ENCODE data around the gene PKP3.
"Not testable (repeated sequence)": the region's sequence is repeated elsewhere in the genome, so short reads cannot be mapped to it uniquely, and the experiment has no call there.

PKP3 gene

GRCh38 chr11:394034-394857, at the start of gene PKP3:
TSS of gene PKP3 (plus strand) at chr11:394209. CDS start at chr11:394293, 84 bp downstream.
- DNase-seq, result no peak

DNA sequence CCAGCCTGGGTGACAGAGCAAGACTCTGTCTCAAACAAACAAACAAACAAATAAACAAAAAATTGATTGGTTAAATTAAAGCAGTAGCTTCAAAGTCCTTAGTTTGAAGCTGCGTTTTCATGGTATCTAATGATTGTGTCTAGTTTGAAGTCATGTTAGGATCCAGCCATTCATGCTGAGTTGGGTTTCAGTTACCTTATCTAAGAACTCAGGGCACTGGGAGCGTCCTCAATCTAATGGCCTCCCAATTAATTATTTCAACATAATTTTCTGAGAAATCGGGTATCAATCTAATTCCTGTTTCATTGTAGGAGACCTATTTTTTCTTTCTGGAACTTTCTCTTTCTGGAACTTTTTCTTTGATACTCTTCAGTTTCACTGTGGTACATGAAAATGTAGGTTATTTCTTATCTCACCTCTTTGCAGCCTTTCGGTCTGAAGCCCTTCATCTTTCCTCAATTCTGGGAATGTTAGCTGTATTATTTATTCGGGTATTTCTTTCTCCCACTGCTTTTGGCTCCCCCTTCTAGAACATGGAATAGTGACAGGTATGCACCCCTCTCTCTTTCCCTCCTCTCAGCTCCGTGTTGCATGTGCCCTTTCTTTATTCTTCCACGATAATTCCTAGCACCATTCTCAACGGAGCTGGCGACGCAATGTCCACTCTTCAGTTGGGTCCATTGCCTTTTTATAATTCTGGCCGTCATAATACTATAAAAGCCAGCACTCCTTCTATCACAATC, 49.0 kb upstream of the PKP3 start:
- no peak for DNase-seq

- DNase-seq, result no peak
These were observed 47.5 kb upstream of the PKP3 start for GRCh38 chr11:346529-346928.

DNA sequence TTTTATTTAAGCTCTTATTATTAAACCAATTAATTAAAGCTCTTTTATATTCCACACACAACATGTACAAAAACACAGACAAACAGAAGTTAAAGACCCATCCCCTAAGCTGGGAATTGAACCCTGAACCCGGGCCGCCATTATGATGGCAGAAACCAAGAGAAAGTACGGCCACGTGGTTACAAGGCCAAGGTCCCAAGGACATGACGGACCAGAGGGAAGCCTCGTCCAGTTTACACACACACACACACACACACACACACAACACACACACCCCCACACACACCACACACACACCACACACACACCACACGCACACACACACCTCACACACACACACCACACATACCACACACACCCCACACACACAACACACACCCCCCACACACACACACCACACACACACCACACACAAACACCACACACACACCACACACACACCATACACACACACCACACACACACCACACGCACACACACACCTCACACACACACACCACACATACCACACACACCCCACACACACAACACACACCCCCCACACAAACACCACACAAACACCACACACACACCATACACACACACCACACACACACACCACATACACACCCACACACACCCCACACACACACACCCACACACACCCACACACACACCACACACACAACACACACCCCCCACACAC, 44.6 kb upstream of the PKP3 start:
- DNase-seq, result not testable (repeated sequence)

GRCh38 chr11:350033-350722, 43.8 kb upstream of the PKP3 start:
- not testable (repeated sequence) for DNase-seq

GRCh38 chr11:350723-351255, 43.2 kb upstream of the PKP3 start:
- DNase-seq, result peak; percentile 79

DNA sequence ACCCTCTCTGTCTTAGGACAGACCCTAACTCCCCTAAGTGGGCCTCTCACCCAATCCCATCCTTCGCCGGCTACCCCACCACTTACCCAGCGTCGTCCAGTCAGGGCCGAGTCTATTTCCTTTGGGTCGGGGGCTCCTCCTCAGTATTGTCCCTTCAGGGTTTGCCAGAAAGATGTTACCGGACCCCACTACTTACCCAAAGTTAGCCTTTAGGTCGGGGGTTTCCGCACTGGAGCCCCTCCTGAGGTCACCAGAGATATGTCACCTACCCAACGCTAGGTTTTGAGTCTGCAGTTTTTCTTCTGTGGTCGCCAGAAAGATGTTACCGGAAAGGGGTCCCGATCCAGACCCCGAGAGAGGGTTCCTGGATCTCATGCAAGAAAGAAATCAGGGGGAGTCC, 42.6 kb upstream of the PKP3 start:
- no peak for DNase-seq

DNA sequence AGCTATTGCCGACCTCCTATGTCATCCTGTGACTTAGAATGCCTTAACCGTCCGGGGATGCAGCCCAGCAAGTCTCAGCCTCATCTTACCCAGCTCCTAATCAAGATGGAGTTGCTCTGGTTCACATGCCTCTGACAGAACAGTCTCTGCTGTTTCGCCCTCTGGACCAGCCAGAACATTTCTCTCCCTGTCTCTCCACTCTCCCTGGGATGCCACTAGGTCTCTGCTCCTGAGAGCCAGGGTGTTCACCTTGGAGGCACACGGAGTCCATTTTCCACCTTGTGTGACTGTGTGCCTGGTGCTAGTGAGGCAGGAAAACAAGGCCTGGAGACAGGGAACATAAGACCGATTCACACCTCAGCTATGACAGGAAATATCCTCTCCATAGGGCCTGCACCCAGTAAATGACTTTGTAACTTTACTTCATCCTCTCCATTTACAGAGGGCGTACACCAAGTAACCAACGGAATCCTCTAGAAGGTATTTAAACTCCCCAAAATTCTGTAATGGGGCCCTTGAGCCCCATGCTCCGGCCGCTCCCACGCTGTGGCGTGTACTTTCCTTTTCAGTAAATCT, 41.5 kb upstream of the PKP3 start:
- no peak for DNase-seq

GRCh38 chr11:353179-353873, 40.7 kb upstream of the PKP3 start:
- no peak for DNase-seq

DNA sequence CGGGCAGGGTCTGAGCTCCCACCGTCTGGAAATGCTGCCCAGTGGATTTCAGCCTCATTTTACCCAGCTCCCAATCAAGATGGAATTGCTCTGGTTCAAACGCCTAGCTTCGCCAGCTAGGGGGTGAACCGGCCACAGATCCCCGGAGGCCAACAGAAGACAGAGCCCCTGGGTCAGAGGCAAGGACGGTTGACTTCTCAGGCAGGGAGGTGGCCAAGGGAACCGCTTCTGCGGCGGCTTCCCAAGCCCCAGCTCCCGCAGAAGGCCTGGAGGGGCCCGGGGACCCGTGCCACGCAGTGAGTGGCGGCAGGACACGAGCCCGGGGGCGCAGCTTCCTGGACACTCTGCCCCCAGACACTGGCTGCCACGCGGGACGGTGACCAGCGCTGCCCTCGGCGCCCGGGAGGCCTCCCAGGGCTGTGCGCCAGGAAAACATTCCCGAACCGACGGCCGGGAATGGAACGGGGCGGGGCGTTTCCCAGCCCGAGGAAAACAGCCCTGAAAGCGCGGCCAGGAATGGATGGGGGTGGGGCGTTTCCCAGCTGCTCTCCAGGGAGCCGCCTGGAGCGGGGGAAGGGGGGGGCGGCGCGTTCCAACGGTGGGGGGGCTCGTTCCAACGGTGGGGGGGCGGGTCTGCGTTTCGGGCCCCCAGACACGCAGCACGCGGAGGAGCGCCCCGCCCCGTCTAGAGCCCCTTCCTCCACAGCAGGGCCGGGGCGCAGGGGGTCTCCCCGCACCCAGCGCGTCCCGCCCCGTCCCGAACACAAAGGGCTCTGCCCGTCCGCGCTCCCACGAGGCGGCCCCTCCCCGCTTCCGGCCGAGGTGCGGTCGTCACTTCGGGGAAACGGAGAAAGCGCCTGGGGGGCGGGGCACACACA, 38.2 kb upstream of the PKP3 start:
- peak; percentile 9 for DNase-seq

DNA sequence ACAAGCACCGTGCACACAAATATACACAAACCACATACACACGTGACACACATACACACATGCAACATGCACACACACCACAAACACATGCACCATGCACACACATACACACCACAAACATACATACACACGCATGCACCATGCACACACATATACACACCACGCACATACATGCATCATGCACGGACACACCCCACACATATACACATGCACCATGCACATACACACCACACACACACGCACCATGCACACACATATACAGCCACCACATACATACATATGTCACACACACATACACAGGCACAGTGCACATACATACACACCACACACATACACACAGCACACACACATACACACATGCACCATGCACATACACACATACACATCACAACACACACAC, 37.4 kb upstream of the PKP3 start:
- no peak for DNase-seq

- DNase-seq, result no peak
These were observed 36.4 kb upstream of the PKP3 start for GRCh38 chr11:357582-357981.

GRCh38 chr11:358129-358800, 35.7 kb upstream of the PKP3 start:
- DNase-seq, result no peak

DNA sequence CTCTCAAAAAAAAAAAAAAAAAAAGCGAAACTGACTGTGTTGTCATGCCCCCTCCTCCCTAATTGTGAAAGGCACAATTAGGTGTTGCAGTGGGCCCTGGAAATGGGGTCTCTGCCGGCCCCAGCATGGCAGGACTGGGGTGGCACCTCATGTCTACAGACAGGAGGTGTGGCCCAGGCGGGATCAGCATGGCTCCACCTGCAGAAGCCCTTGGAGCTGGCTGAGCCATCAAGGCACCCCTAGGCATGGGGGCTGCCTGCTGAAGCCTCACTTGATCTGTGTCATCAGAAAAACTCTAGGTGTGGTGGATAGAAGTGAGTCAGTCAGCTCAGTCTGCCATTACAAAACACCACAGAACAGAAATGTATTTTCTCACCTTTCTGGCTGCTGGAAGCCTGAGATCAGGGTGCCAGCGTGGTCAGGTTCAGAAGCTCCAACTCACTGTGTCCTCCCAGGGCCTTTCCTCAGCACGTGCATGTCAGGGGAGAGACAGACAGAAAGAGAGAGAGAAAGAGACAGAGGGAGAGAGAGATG, 34.8 kb upstream of the PKP3 start:
- DNase-seq, result no peak

DNA sequence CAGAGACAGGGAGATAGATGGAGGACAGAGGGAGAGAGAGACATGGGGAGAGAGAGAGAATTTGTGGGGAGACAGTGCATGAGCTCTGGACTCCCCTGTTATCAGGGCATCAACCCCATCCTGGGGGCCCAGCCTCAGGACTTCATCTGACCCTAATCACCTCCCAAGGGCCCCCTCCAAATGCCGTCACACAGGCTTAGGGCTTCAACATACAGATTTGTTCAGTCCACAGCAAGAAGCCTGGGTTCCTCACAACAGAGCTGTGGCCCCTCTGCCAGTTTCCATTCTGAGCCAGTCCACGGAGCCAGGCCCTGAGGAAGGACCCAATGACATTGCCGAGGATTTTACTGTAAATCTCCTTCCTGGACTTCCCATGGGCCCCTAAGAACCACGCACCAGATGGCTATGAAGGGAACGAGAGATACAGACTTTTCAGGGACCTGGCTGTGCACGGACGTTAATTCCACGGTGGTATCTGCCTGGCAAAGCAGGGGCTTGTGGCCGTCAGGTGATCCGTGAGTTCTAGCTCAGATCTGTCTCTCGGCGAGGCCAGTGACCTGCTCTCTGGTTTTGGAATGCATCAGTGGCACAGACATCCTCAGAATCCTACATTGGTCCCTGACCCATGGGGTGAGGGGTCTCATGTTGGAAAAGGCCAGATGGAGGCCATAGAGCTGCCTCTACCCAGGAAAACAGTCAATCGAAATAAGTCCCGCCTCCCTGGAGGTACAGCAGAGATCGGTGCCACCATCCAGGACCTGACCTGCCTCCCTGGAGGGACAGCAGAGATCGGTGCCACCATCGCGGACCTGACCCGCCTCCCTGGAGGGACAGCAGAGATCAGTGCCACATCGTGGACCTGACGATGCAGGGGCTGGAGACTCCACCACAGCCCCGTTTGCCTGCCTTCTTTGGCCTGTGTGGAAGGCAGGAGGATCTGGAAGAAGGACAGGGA, 33.4 kb upstream of the PKP3 start:
- no peak for DNase-seq

DNA sequence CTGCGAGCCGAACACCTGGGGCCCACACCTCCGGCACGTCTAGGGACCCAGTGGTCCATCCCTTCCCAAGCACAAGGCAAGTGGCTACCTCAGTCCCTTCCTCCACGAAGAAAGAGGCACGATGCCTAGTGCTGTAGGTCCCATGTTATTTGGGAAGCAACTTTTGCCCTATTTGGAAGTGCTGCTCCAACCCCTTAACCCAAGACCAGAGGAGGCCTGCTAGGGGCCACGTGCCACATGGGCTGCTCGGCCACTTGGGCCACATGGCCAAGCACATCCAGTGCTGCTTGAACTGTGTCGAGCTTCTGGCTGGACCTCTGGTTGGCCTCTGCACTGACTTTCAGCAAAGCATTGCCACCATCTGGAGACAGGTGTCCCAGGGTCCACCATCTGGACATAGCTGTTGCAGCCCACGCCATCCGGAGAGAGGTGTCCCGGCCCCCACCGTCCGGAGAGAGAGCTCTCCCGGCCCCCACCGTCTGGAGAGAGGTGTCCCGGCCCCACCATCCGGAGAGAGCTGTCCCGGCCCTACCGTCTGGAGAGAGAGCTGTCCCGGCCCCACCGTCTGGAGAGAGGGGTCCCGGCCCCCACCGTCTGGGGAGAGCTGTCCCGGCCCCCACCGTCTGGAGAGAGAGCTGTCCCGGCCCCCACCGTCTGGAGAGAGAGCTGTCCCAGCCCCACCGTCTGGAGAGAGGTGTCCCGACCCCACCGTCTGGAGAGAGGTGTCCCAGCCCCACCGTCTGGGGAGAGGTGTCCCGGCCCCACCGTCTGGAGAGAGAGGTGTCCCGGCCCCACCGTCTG, 31.2 kb upstream of the PKP3 start:
- no peak for DNase-seq

GRCh38 chr11:363443-363805, 30.6 kb upstream of the PKP3 start:
- DNase-seq, result not testable (repeated sequence)

Data from GF-D8 (cell line).